Activated T-cell treated with anti-CD3 and anti-CD28 coated beads for 48 hours (primary cell): ENCODE measurements around the gene TFAP2C.
A peak's percentile ranks its signal among the peaks of the same experiment; 100 is the strongest.

Experiments
- DNase-seq: peaks from one replicate; pipeline ENCODE4 v3.0.0-alpha.2; 2020; ENCODE audit warnings: low read depth

The TFAP2C gene

DNA sequence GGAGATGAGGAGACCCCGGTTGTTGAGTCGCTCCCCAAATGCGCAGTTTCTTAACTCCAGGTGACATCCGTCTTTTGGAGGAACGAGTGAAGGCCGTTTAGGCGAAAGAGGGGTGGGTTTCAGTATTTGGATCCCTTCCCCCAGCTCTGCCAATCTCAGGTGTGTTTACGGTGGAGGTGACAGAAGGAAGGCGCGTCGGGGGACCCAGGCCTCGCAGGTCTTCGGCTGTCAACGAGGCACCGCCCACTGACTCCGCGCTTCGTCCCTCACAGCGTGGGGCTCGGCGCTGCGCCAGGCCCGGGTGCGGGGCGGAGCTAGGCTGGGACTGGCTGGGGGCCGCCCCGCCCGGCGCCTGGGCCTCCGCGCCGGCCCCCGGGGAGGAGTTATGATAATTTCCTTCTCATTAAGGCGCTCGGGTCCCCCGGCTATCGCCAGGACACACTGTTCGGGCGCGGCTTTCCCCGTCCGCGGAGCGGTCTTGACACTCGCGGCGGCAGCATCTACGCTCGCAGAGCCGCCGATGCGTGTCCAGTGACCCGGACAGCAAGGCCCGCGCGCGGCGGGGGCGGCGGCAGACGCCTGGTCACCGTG lies at the start of gene TFAP2C:
Gene TFAP2C, plus strand, starts transcription at position 434 of the 591 bp plus-strand sequence. CDS start 239 bp downstream, outside the sequence.
- peak; percentile 47 for DNase-seq

DNA sequence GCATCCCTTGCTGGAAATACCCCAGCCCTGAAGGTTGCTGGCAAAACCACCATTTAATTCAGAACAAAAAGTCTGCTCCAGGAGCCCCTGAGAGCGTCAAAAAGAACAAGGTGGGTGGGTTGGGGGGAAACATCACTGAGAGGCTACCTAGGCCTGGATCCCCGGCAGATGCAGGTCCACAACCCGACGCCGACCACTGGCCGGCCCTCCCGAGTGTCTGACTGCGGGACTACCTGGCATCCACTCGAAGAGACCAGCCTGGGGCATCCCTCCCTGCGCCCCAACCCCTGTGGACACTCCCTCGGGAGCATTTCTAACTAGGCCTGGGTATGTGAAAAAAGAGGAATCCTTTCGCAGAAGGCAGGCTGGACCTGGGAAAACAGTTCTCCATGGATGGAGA lies 48.9 kb upstream of the TFAP2C start:
- DNase-seq: no peak

DNA sequence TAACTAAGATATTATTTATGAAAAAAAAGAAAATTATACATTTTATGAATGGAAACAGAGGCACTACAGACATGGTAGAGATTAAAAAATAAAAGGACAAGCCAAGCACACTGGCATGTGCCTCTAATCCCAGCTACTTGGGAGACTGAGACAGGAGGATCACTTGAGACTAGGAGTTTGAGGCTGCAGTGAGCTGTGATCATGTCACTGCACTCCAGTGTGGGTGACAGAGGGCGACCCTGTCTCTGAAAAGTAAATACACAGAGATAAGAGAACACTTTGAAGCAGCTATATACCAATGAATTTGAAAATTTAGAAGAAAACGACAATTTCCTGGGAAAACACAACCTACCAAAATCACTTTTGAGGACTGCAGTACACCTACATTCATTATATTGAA lies 47.4 kb upstream of the TFAP2C start:
- no peak for DNase-seq

DNA sequence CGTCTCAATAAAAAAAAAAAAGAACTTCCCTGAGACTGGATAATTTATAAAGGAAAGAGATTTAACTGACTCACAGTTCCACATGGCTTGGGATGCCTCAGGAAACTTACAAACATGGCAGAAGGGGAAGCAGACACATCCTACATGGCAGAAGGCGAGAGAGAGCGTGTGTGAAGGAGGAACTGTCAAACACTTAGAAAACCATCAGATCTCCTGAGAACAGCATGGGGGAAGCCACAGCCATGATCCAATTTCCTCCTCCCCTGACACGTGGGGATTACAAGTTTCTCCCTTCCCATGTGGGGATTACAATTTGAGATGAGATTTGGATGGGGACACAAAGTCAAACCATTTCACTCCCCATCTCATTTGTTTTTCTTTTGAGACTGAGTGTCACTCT lies 46.6 kb upstream of the TFAP2C start:
- DNase-seq: no peak

DNA sequence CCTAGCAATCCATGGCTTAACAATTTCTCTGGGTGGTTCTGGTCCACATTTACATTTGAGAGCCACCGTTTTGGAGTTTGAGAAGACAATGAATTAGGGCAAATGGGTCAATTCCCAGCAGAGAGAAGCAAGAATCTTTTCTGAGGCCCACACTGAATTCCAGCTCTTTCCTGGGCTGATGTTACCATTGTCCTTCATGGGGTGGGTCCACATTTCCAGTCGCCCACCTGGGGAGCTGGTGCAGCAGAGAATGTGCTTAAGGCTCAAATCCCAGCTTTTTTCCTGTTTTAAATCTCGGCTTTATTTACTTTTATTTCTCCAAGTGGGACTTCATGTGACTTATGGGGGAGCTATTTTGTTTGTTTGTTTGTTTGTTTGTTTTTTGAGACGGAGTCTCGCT lies 44.2 kb upstream of the TFAP2C start:
- DNase-seq: no peak

DNA sequence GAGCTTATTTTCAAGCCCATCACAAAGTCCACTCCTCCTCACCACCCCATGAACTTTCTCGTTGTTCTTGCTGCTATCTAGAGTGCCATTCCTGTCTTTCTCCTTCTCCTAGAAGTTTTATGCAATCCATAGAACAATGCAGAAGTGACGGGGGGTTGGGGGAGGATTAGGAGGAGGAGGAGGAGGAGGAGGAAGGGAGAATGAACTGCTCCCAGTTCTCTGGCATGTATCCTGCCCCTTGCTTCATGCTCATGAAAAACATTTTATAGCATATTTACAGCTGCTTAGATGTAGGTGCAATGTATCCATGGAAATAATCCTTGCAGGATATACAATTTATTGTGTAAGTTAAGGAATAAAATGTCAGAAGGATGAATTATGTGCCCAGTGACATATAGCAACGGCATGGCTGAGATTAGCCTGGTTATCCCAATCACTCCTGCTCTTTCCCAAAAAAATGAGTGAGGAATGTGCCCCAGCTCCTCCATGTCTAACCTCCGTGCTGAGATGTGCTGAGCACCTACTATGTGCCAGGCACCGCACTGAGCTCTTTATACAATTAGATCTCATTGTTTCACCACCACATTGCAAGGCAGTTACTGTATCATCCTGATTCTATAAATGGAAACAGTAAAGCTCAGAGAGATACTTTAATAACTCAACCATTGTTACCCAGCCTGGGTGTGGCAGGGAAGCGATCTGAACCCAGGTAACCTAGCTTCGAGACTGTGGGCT lies 41.6 kb upstream of the TFAP2C start:
- DNase-seq: no peak

DNA sequence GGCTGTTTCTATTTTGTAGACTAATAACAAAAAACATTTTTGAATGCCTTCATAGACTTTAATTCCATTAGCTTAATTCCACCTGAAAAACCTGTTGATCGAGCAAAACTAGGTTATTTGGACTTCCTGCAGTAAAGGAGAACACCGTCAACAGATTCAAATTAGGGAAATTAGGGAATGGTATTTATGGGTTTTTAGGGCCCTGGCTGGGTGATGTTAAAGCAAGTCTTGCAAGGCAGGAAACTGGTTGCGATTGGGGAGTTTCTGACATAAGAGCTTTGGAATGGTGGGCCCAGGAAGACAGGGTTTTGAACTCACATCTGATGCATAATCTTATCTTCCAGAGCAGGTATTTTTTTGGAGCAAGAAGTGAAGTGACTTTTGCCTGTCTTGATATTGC lies 40.1 kb upstream of the TFAP2C start:
- DNase-seq: no peak

DNA sequence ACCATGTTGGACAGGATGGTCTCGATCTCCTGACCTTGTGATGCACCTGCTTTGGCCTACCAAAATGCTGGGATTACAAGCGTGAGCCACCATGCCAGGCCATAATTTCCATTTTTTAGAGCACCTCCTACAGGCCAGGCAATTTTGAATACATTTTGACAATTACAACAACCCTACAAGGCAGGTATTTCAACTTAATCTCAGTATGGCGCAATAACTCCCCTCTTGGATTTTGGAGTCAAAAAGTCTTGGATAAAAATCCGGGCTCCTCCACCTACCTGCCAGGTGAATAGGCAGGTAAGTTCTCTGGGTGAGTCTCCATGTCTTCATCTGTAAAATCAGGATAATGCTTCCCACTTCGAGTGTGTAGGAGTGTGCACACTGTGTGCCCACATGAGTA lies 39.5 kb upstream of the TFAP2C start:
- no peak for DNase-seq

DNA sequence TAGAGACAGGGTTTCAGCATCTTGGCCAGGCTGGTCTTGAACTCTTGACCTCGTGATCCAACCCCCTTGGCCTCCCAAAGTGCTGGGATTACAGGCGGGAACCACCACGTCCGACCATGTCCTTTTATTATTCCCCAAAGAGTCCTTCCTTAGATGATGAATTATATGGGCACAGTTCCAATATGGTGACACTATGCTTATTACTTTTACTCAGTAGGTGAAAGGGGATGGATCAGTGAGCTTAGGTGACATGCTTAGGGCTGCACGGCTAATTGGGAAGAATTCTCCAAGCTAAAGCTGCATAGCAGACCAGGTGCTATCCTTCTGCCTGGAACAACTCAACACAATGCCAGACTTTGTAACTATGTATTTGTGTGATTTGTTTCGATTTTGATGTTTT lies 38.2 kb upstream of the TFAP2C start:
- DNase-seq: no peak

DNA sequence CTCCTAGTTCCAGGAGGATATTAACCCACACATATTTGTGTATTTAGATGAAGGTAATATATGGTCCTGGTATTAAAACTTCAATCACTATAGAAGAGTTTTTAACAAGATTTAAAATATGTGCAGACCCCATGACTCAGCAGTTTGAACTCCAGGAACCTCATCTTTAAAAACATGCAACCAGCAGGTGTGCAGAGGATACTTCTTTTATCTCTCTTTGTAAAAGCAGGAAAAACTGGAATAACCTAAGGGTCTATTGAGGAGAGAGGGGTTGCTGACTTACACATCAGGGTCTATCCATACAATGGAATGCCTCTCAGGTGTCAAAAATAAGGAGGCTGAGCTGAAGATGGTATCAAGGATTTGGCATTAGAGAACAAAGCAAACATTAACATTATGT lies 36.9 kb upstream of the TFAP2C start:
- DNase-seq: no peak

DNA sequence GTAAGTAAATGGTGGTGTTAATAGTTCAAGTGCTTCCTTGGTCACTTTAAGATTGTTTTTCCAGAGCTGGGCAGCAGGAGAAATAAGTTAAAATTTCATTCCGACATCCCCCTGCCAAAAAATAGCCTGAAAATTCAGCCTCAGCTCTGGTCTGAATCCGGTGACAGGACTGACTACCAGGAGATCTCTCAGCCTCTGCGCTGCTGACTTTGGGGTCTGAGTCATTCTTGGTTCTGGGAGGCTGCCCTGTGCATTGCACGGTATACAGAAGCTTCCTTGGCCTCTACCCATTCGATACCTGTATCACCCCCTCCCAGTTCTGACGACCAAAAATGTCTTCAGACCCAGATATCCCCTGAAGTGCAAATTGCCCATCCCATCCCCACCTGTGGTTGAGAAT lies 36.3 kb upstream of the TFAP2C start:
- no peak for DNase-seq

DNA sequence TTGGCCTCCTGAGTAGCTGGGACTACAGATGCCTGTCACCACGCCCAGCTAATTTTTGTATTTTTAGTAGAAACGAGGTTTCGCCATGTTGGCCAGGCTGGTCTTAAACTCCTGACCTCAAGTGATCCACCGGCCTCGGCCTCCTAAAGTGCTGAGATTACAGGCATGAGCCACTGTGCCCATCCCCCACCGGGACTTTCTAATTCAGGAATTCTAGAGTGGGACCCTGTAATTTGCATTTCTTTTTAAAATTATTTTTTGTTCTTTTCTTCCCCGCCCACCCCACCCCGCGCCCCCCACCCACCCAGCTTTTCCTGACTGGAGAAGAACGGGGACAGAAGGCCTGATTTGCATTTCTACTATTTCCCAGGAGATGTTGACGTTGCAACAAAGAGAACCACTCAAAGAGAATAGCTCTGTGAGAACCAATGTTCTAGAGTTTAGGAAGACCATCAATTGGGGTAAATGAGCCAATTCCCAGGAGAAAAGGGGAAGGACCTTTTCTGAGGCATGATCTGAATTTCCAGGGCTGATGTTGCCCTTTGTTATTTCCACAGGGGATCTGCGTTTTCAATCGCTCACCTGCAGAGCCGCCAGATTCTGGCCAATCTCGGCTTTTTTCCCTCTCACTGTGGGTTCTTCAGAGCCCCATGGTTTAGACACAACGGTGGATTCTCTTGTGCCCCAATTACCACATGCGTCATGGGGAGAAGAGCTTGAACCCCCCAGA lies 33.2 kb upstream of the TFAP2C start:
- no peak for DNase-seq

DNA sequence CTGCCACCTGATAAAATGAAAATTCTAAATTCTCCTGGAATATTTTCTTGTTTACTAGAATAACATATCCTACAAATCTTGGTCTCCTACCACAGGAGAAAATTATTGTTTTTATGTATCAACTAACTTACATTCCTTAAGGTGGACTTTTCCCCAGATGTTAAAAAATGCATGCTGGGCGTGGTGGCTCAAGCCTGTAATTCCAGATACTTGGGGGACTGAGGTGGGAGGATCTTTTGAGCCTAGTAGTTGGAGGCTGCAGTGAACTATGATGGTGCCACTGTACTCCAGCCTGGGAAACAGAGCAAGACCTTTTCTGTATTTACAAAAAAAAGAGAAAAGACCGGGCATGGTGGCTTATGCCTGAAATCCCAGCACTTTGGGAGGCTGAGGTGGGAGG lies 27.9 kb upstream of the TFAP2C start:
- no peak for DNase-seq

DNA sequence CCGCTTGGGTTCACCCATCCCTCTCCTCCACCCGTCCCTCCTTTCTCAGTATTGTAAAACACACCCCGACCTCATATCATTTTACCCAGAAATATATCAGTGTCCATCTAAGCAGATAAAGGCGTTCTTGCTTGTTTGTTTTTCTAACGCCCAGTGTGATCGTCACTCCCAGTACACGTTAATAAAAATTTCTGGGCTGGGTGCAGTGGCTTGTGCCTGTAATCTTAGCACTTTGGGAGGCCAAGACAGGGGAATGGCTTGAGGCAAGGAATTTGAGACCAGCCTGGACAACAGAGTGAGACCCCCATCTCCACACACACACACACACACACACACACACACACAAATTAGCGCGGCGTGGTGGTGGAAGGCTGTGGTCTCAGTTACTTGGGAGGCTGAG lies 24.4 kb upstream of the TFAP2C start:
- no peak for DNase-seq

DNA sequence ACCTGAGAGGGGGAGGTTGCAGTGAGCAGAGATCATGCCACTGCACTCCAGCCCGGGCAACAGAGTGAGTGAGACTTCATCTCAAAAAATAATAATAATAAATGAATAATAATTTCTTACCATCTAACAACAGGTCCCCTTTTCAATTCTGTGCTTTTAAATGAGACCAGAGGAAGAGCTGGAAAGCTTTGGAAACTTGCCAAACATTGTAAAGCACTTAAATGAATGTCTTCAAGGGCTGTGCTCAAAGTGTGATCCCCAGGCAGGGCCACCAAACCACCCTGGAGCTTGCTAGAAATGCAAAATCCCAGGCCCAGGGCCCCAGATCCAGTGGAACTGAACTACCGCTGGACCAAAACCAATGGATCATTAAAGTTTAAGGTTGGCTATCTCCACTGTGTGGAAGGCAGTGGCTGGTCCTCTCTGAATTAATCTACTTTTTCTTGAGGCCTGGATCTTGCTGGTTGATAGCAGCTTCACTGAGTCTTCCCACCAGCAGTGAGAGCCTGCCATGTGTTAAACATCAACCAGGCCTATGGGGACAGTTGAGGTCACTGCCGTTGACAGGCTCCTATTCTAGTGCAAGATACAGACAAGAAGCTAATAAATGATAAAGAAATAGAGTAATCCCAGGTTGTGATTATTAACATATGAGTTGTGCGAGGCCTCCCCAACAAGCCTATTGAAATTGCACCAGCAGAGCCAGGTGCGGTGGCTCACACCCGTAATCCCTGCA lies 23.7 kb upstream of the TFAP2C start:
- DNase-seq: no peak

DNA sequence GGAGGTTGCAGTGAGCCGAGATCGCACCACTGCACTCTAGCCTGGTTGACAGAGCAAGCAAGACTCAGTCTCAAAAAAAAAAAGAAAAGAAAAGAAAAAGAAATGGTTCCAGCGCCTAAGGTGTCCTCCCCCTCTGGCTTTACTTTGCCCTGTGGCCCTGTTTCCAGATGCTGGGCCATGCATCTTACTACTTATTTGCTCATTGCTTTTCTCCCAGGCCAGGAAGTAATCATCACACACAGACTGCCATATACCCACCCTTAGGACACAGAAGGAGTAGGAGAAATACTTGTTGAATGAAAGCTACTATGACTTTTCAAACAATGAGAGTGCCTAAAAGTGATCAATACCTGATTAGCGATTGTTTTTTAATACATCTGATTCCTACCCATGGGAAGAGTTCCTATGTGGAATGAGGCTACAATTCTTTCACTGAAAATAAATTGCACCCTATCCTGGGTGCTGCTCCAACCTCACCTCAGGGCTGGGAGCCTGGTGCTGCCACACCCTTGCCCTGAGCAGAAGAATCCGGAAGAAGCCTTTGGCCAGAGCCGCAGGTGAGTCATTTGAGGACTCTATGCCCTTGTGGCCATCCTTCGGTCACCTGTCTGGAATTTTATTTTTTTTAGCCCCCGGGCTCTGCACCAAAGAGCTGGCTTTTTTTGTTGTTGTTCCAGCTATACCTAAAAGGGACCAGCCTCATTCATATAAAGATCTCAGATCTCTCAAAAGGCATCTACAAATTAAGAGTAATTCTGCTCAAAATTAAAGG lies 22.7 kb upstream of the TFAP2C start:
- DNase-seq: no peak

DNA sequence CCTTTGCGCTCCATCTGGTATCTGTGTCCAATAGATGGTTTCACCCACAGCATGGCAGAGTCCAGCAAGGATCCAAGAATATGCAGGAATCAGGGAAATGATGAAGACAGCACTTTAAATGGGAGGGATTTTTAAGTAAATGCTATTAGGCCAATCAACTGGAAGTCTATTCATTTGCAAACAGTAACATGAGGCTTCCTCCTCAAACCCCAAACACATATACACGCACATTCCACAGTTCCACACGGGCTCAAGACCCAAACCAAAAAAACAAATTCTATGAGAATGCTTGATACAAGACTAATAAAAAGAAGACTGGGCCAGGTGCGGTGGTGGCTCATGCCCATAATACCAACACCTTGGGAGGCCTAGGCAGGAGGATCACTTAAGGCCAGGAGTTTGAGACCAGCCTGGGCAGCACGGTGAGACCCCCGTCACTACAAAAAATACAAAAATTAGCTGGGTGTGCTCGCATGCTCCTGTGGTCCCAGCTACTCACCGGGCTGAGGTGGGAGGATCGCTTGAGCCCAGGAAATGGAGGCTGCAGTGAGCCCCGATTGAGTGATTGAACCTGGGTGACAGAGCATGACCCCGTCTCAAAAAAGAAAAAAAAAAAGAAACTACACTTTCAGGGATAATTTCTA lies 21.9 kb upstream of the TFAP2C start:
- no peak for DNase-seq

DNA sequence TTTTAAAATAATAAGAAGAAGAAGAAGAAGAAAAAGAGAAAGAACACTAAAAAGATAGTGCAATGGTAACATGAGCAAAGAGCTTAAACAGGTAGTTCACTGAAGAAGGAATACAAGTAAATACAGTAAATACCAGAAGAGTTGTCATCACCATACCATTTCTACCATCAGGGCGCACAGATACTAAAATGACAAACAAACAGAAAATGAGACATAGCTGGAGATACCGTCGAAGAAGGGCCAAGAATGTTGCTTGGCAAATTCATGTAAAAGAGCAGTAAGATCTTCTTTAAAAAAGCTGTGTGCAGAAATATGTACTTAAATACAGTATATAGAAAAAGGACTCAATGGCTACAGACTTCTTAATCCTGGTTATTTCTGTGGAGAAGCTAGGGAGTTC lies 20.7 kb upstream of the TFAP2C start:
- no peak for DNase-seq

DNA sequence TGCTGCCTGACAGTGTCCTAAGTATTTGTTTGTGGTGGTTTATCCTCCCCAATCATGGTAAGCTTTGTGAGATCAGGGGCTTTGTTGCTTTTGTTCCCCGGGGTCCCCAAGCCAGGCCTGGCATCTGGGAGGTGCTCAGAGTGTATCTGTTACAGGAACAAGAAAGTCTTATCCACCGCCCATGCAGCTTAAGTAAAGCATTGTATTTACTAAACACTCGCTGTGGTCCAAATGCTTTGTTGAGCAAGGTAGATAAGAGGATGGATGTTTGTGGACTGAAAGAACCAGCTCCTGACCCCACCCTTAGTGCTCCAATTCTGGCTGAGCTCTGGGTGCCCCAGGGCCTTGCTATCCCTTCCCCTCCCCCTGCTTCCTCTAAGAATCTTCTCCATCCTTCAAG lies 19.8 kb upstream of the TFAP2C start:
- DNase-seq: no peak

DNA sequence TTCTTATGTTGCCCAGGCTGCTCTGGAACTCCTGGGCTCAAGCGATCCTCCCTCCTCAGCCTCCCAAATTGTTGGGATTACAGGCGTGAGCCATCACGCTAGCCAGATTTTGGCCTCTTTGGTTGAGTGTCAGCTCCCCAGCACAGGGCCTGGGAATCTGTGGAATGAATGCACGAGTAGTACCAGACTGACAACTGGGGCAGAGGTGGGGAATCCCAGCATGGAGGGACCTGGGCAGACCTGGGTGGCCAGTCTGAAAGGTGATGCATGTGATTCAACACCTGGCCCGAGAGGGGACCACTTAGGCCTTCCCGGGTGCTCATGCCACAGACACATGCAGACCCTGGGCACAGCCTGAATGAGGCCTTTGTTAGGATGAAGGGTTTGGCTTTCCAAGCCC lies 19.0 kb upstream of the TFAP2C start:
- no peak for DNase-seq

DNA sequence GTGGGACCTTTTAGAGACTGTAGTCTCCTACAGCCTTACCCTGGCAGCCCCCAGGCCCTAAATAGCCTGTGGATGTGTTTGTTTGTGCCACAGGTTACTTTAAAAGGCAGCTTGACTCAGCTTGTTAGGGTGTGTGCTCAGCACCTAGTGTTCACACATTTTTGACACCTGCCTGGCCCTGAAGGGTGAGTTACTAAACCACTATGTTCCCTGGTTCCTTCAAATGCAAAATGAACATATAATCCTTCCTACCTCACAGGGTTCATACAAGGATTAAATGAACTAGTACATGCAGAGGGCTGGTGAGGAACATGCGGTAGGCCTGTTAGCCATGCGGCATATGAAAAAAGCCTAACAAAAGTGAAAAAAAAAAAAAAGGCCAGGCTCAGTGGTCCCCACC lies 14.9 kb upstream of the TFAP2C start:
- no peak for DNase-seq

DNA sequence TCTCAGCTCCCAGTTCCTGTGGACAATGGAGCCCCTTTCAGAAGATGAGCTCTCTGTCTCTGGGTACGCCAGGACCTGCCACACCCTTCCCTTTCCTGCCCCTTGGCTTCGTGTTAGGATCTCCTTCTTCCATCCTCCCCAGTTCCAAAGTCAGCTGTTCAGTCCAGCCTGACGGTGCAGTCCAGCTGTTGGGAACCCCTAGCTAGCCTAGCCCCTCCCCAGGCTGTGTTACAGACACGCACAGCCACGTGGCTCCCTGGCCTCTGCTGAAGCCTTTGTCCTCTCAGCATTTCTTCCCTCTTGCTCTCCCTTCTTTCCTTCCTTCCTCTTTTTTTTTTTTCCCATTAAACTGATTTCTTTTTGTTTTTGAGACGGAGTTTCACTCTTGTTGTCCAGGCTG lies 12.4 kb upstream of the TFAP2C start:
- DNase-seq: no peak
